ENCODE data around the gene NOLC1. TPM values are rescaled to one million over a fixed set of nuclear protein-coding genes. Genes with fewer than 3 reads are reported as not detected.

NOLC1 gene
- total RNA-seq, 1 experiment from 2014 or later, result 165 TPM

DNA sequence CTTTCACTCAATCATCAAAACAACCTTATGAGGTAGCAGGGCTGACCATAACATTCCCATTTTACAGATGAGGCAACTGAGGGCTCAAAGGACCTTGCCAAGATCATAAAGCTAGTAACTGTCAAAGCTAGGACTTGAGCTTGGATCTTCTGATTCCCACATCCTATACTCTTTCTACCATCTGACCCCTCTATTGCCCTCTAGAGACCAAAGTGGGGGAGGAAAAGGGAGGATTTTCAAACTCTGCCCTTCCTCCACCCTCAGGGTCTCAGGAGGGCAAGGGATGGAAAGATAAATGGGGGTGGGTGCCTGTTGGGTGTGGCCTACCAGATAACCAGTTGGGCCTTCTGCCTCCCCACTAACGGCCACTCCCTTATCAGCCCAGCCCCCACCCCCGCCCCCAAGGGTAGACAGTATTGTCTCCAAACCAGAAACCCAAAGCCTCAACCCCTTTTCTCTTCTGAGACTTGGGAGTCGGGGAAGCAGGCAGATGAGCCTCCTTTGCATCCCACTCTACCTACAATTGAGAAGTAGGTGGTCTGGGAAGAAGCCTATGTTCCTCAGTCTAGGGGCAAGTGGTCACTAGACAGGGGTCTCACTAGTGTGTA is 39.9 kb upstream of the NOLC1 start:
- POLR2A ChIA-PET, result interaction anchor here (0.5 to 1.0 kb wide), 3 partner anchors 20 to 272 kb away, joined by 3 read pairs; partner anchors contain the start of gene PPRC1
- H3K4me1 Mint-ChIP-seq, result peaks cover 45% of the 10 kb centered on the region
- H3K27me3 Mint-ChIP-seq (ENCODE audit: low read depth), result no peaks in the 10 kb centered on the region
- peaks cover 39% of the 10 kb centered on the region for H3K36me3 Mint-ChIP-seq
- peak; percentile 28 for ATAC-seq
- CTCF ChIA-PET, result interaction anchor here (0.6 to 2.7 kb wide), 15 partner anchors 9 to 271 kb away, joined by 3 to 16 read pairs (median 6); partner anchors contain the start of genes NOLC1 and PPRC1
- DNase-seq (ENCODE audit: low spot score), result no peak
- no peak for TF ChIP-seq TEAD1 (CRISPR knock-in tag; IDR thresholded peaks at IDR 0.05)
- no peak for TF ChIP-seq PREB (CRISPR knock-in tag; IDR thresholded peaks at IDR 0.05; ENCODE audit: borderline replicate concordance)
- TF ChIP-seq JUN (CRISPR knock-in tag; IDR thresholded peaks at IDR 0.05), result no peak
- no peak for TF ChIP-seq ZNF425 (CRISPR knock-in tag; conservative IDR thresholded peaks at IDR 0.05)
- TF ChIP-seq MXD4 (CRISPR knock-in tag; IDR thresholded peaks at IDR 0.05; ENCODE audit: borderline replicate concordance), result no peak
- H3K9me3 Mint-ChIP-seq, result no peaks in the 10 kb centered on the region
- no peak overlapping the region for H3K27ac Mint-ChIP-seq
- H3K4me3 Mint-ChIP-seq, result peak overlapping the region; percentile 88; the same call in 1 of the 2 replicates

DNA sequence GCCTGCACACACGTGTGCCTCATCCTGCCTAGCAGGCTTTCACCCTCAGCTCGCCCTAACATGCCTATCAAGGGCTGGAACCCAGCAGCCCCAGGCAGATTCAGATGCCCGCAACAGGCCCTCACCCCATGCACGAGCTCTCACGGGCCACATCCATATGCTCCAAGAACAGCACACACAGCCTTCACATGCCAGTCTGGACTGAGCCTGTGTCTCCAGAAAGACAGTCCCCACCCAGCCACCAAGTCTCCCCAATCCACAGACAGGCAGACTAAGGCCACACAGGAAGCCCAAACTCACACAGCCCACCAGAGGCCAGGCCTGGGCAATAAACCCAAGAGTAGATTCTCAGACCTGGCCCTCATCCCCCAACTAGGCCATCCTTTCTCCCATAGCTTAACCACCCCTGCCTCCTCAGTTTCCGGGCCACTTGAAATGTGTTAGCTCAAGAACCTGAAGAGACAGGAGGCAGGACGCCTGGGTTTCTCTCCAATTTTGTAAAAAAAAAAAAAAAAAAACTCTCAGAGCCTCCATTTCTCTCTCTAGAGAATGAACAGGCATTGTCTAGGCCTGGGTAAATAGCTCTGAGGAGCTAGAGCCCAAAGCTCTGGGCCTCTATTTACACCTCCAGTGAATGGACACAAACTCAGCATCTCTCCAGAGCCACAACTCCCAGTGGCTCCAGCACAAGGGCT is 38.8 kb upstream of the NOLC1 start:
- CTCF ChIA-PET, result interaction anchor here (0.6 to 2.7 kb wide), 13 partner anchors 8 to 511 kb away, joined by 3 to 16 read pairs (median 6); partner anchors contain the start of genes KCNIP2, NOLC1 and PPRC1
- no peaks in the 10 kb centered on the region for H3K9me3 Mint-ChIP-seq
- peaks cover 56% of the 10 kb centered on the region for H3K4me1 Mint-ChIP-seq

GRCh38 chr10:102113956-102114857 is 38.0 kb upstream of the NOLC1 start:
- H3K27ac Mint-ChIP-seq, result peak overlapping the region; percentile 93
- ChIA-PET CTCF (interaction anchor here (0.6 to 2.7 kb wide), 14 partner anchors 9 to 670 kb away, joined by 3 to 16 read pairs (median 4); partner anchors contain the start of gene KCNIP2), POLR2A (interaction anchor here (0.5 to 1.5 kb wide), 8 partner anchors 8 to 297 kb away, joined by 3 to 8 read pairs (median 4); no protein-coding TSS in a partner anchor)
- TF ChIP-seq ZNF219 (CRISPR knock-in tag; IDR thresholded peaks at IDR 0.05; ENCODE audit: borderline replicate concordance) (no peak), ESRRA (CRISPR knock-in tag; IDR thresholded peaks at IDR 0.05; ENCODE audit: borderline replicate concordance) (0 out of 2 replicates have a peak, but pooled peaks have one; percentile 15)
- H3K9me3 Mint-ChIP-seq, result no peaks in the 10 kb centered on the region
- no peak for DNase-seq (ENCODE audit: low spot score)
- H3K36me3 Mint-ChIP-seq, result peaks cover 27% of the 10 kb centered on the region
- H3K4me3 Mint-ChIP-seq, result peak overlapping the region; percentile 88
- no peaks in the 10 kb centered on the region for H3K27me3 Mint-ChIP-seq (ENCODE audit: low read depth)
- H3K4me1 Mint-ChIP-seq, result peaks cover 64% of the 10 kb centered on the region
- no peak for ATAC-seq

More for the DNA sequence above, 38.8 kb upstream of the NOLC1 start:
- POLR2A ChIA-PET, result interaction anchor here (0.7 to 1.0 kb wide), 2 partner anchors 9 to 19 kb away, joined by 3 to 5 read pairs; no protein-coding TSS in a partner anchor
- TF ChIP-seq TP53 (CRISPR knock-in tag; IDR thresholded peaks at IDR 0.05) (no peak), PRRX2 (CRISPR knock-in tag; IDR thresholded peaks at IDR 0.05) (no peak), MLX (CRISPR knock-in tag; IDR thresholded peaks at IDR 0.05) (no peak)
- Mint-ChIP-seq H3K4me3 (peak overlapping the region; percentile 88), H3K36me3 (peaks cover 35% of the 10 kb centered on the region), H3K27me3 (ENCODE audit: low read depth) (no peaks in the 10 kb centered on the region), H3K27ac (peak overlapping the region; percentile 78)
- DNase-seq (ENCODE audit: low spot score) (no peak), ATAC-seq (no peak)
